ENCODE data around the gene OSTF1.

DNA sequence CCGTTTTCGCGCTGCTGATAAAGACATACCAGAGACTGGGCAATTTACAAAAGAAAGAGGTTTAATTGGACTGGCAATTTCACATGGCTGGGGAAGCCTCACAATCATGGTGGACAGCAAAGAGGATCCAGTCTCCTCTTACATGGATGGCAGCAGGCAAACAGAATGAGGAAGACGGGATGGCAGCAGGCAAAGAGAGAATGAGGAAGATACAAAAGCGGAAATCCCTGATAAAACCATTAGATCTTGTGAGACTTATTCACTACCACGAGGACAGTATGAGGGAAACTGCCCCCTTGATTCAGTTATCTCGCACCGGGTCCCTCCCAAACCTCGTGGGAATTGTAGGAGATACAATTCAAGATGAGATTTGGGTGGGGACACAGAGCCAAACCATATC lies 95.0 kb downstream of the OSTF1 start:
- TF ChIP-seq YY1 (IDR thresholded peaks at IDR 0.05; ENCODE audit: insufficient read depth, insufficient read length) (no peak), ZNF274 (IDR thresholded peaks at IDR 0.05; ENCODE audit: low read depth, low read length) (no peak), SUZ12 (IDR thresholded peaks at IDR 0.05; ENCODE audit: extremely low read depth, insufficient read depth, insufficient read length) (no peak)
